Measurements from ENCODE around the gene SYPL1.
"Not testable (repeated sequence)": the region's sequence is repeated elsewhere in the genome, so short reads cannot be mapped to it uniquely, and the experiment has no call there.

Gene SYPL1

DNA sequence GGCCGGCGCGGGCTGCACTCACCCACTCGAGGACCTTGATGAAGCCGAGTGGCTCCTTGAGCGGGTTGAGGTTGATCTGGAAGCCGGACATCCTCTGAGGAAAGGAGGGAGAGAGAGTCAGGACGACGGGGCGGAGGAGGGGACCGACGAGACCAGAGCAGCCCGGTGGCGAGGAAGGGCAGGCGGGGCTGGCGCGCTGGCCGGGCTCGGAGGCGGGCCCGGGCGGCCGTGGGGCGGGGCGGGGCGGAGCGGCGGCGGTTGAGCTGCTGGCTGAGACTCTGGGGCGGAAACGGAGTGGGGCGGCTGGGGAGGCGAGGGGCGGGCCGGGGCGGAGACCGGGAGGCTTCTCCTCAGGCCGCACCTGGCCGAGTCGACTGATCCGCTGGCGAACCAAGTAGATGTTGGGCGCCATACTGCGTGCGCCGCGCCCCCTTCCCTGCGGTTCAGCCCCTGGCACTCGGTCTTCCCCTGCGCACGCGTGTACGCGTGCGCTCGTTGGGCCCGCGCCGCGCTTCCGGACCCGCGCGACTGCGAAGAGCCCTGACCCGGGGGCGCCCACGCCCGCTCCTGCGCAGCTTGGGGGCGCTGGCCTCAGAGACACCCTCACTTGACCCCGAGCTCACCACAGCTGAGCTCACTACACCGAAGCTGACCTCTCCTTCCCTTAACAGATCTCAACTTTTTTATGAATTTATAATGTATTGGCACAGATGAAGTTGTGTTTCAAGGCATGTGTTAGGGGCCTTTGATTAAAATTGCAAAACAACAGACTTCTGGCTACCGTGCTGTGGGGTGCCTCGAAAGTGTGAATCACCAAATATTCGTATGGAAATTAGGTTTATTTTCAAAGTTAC is at the start of gene SYPL1:
Gene SYPL1 (minus strand): TSS at position 195 of the 854 bp plus-strand sequence. CDS start 104 bp downstream, at position 91.
- DNase-seq, result peak; percentile 91 to 92

DNA sequence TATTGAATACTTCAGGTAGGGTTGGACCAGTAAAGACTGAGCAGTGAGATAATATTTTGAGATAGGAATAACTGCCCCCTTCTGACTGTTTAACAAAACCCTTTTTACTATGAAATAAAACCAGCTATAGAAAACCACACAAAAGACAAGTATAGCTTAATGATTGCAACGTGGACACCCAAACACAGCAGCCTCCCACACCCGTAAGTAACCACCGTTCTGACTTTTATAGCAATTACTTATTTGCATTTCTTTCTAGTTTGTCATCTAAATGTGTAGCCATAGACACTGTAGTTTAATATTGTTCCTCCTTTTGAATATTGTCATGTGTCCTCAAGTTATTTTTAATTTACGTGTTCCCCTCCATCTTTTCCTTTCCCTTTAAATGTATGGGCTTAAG is 42.9 kb upstream of the SYPL1 start:
- no peak for DNase-seq

DNA sequence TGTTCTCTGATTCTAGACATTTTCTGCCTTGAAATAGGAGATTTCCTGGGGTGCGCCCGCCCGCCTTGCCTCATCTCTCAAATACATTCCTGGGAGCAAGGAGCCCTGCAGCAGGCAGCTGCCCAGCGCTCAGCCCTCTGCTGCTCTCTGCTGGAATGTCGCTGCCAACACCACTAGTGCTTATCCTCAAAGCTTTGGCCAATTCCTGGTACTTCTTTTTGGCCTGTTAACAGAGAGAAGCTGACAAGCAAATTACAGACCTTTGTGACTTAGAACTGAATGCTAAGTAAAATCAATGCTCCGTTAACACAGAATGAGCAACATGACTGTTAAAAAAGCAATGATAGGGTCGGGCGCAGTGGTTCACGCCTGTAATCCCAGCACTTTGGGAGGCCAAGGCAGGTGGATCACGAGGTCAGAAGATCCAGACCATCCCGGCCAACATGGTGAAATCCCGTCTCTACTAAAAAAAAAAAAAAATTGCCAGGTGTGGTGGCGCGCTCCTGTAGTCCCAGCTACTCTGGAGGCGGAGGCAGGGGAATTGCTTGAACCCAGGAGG is 41.9 kb upstream of the SYPL1 start:
- peak; percentile 59 to 68 for DNase-seq

DNA sequence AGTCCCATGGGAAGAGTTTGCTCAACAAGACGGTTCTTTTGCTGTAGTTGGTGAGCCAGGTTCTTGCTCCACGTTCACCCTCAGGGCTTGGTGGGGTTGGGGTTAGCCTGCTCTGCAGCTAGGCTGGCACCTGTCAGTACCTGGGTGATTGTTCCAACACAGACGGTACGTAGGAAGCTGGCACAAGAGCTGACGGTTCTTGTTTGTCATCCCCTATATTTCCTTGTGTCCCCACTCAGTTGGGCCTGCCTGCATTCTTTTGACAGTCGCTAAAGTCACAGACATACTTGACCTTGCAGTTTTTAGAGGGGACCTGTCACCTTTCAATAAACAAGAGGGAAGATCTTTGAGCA is 40.2 kb upstream of the SYPL1 start:
- no peak for DNase-seq

DNA sequence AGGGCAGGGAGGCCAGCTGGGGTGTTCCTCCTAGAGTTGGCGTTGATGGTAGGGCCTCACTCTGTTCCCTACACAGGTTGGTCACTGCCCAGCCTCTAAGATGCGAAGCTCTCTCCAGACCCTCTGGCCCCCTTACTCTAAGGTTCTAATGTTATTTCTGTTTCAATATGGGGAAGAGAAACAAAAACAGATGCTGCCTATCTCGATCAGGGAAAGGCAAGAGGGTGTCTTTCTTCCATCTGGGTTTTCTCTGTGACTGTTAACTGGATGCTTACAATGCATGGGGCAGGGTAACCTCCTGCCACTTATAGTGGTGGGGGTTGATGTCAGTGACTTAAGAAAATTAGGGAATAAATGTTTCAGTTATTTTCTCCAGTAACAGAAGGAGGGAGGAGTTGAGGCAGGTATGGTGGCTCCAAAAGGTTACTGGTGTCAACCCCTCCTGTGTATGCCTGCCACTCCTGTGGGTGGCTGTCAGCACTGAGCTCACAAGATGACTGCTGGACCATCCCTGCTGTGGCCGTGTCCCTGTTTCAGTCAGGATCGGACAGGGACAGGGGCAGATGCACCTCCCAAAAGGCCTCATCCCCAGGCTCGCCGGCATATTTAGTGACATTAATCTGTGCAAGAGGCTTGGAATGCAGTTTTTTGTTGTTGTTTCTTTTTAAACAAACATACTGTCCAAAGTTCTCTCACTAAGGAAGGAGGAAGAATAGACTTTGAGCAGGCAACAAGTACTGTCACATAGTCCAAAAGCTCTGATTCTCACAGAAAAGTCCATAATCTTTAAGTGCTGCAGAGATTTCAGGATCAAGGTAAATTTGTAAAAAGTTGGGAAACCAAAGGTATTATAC is 39.6 kb upstream of the SYPL1 start:
- DNase-seq, result no peak

DNA sequence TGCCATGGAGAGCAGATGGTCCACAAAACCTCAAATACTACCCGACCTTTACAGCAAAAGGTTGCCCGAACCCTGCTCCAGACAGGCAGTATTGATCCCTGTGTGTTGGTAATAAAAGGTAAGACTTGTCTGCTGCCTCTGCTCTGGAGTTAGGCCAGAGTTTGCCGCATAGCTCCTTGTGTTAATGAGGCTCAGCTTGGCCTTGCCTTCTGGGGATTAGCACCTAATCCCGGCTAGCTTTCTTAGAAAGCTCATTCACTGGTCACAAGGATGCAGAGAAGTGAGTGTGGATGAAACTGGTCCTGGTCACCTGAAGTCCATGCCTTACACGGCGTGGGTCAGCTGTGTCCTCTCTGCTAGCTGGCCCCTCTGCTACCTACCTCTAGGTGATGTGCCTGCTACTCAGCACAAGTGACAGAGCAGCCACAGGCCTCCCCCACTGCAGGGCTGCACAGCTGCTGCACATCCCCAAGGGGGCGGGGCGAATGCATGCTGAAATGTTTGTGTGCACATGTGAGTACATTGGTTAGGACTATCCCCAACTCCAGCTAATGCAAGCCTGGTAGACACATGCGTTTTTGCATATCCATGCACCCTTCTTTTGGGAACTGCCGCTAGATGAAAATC is 31.7 kb upstream of the SYPL1 start:
- no peak for DNase-seq

DNA sequence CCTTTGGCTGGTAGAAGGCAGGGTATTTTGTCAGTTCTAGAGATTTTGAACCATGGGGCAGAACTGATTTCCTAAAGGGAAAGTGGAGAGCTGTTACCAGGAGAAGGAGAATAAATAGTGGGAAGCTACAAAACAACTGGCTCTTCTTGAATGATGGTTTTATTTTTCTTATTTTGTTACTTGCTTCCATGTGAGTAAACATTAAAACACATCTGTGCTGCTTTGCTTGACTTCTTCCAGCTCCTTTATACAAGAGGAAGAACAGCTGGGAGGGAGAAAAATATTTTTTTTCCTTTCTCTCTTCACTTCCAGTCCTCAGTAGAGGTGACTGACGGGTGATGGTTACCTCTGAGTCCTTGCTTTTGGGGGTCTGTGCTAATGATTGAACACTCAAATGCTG is 30.0 kb upstream of the SYPL1 start:
- no peak for DNase-seq

DNA sequence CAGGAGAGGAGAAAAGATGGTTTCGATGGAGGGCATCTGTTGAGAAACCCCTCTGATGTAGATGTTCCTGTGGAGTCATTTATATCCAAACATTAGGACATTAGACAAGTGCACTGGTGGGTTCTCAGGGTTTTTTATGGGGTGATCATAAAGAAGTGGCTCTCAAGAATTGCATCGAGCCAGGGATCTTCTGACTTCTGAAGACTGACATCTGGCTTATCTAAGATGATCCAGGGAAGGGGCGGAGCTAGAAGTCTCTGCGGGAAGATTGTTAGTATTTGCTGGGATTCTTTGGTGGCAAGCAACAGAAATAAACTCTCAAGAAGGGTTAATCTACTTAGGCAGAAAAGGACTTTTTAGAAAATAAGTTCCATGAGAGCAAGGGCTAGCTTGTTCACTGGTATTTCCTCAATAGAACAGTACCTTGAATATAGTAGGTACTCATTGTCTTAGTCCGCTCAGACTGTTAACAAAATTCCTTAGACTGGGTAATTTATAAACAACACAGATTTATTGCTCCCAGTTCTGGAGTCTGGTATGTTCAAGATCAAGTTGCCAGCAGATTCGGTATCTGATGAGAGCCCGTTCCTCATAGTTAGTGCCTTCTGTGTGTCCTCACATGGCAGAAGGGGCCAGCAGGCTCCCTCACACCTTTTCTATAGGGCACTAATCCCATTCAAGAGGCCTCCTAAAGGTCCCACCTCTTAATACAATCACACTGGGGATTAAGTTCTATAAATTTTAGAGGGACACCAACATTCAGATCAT is 28.5 kb upstream of the SYPL1 start:
- no peak for DNase-seq

DNA sequence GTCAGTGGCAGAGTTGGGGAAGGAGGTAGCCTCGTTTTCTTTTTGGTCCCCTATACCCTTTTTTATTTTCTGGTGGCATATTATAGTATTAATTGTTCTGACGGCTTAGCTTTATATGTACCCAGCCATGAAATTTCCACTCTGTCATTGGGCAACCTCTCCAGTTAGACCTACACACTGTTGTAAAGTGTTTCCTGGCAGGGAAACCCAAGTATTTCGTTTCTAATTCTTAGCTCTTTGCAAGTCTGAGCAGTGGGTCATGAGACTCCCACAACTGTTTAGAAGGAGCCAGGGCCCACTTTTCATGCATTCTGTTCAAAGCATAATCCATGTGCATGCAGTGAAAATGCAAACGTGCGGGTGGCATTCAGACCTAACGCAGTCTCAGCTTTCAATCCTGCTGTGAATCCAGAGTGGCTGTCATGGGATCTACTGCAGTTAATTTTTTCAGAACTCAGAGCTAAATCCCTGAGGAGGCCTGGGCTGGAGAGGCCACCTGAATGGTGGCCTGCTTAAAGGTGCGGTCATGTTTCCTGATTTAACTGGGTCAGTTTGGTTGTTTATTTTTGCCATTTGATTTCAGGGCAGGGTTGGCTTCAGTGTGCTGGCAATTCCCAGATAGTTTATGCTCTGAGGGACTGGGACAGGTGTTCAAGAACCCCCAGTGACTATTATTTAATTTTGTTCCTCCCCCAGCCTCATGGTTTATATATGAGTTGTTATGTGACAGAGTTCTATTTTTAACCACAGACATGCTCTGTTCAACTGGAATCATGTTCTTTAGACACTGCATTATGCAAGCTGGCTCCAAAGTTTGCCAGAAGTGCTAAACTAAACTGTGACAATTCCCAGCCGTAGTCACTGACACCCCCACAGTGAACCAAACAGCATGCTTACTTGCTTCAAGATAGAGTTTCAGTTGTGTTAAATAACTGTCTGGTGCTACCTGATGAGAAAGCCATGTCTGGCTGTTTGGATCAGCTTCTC is 27.4 kb upstream of the SYPL1 start:
- DNase-seq, result no peak

DNA sequence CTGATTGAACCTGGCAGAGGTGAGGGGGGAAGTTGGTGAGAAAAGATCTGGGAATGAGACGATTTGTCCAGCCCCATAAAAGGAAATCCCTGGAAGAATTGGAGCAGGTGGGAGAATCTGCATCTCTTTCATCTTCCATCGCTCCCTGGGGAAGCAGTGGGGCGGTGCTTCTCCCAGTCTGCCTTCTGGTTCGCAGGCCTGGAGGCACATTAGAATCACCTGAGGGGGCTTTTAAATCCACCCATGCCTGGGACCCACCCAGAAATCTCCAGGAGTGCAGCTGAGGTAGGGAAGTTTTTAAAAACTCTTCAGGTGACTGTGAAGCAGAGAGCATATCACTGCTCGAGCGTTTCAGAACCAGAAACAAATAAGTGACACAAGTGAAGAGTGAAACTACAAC is 26.7 kb upstream of the SYPL1 start:
- no peak for DNase-seq

DNA sequence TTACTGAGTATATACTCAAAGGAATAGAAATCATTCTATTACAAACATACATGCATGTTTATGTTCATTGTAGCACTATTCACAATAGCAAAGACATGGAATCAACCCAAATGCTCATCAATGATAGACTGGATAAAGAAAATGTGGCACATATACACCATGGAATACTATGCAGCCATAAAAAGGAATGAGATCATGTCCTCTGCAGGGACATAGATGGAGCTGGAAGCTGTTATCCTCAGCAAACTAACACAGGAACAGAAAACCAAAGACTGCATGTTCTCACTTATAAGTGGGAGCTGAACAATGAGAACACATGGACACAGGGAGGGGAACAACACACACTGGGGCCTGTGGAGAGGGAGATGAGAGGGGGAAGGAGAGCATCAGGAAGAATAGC is 26.1 kb upstream of the SYPL1 start:
- DNase-seq, result not testable (repeated sequence)

DNA sequence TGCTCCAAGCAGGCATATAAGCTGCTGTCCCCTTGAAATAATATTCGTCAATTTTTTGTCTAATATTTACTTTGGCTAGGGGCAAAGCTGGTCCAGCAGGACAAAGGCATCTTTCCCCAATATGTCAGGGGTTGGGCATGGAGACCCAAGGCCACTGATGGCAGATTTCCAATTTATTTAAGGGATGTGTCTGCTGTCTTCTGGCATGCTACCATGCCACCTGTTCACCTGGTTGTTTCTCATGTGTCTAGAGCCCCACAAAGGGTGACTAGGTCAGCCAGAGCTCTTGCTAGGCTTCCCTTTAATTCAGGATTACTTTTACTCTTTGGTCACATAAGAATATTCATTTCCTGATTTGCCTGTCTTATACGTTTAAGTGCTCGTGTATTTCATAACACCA is 22.1 kb upstream of the SYPL1 start:
- DNase-seq, result no peak

DNA sequence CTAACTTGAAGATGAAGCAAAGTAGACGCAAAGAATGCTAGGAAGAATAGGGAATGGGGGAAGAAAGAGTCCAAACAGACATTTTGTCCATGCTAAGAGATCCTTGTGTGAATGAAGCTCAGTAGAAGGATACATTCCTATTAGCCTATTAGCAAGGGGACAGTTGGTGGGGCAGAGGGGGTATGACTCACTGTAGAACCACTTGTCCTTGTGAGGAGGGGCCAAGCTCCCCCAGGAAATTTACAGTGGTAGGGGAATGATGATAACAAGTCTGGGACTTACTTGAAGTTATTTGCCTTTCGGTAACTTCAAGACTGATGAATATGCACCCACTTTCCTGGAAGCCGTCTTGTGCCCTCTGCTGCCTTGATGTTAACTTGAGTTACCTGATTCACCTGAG is 17.2 kb upstream of the SYPL1 start:
- DNase-seq, result no peak

DNA sequence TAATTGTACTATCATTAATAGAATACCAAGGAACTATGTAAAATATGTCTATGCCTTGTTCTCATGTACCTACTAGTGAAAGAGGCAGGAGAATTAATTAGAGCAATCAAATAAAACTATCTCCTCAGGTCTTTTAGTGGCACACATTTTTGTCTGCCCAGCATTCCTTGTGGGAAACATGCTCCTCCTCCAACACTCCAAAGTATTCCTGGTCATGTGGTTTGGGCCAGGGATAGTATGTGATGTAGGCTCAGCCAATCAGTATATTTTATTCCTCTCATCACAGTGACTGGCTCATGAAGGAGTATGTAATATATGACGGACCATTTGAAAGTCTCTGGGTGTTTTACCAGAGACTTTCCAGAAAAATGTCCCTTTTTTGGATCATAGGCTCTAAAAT is 16.7 kb upstream of the SYPL1 start:
- DNase-seq, result no peak

DNA sequence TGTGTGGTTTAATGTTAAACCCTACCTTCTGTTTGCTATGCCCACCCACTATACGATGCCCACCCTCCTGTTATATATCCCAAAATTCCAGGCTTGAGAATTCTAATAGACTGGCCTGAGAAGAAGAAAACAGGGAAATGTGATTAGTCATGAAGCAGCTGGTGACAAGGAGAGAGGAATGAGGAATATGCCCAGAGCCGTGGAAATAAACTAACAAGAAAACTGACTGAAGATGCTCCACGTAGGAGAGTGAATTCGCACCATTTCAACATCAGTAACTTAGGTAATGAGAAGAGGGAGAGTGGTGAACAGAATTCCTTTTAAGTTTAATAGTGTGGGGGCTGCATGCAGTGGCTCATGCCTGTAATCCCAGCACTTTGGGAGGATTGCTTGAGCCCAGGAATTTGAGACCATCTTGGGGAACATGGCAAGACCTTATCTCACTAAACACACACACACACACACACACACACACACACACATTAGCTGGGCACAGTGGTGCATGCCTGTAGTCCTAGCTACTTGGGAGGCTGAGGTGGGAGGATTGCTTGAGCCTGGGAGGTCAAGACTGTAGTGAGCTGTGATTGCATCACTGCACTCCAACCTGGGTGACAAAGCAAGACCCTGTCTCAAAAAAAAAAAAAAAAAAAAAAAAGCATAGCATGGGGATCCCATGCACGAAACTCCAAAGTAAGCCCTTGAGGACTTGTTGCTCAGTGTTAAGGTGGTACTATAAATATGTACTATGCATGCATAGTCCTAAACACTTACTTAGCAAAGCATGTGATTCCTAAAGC is 16.1 kb upstream of the SYPL1 start:
- no peak for DNase-seq

DNA sequence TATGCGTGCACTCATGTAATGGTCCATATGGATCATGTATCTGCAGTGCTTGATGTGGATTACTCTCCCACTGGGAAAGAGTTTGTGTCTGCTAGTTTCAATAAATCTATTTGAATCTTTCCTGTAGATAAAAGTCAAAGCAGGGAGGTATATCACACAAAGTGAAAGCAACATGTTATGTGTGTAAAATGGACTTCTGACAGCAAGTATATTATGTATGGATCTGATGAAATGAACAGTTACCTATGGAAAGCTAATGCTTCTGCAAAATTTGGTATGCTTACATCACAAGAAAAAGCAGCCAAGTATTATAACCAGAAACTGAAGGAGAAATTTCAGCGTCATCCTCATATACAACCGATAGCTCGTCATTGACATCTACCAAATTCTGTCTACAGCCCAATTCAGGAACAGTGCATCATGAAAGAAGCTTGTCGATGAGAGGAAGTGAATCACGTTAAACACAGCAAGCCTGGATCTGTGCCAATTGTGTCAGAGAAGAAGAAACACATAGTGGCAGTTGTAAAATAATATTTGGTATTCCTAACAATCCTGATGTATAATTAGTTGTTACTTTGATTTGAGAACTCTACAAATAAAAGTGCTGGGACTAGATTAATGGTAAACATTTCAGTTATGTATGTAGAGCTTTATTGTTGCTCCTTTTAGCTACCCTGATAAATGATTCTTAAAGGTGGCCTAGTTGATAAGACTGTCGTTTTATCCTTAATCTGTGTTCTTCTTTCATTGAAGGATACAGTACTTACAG is 14.2 kb upstream of the SYPL1 start:
- no peak for DNase-seq

DNA sequence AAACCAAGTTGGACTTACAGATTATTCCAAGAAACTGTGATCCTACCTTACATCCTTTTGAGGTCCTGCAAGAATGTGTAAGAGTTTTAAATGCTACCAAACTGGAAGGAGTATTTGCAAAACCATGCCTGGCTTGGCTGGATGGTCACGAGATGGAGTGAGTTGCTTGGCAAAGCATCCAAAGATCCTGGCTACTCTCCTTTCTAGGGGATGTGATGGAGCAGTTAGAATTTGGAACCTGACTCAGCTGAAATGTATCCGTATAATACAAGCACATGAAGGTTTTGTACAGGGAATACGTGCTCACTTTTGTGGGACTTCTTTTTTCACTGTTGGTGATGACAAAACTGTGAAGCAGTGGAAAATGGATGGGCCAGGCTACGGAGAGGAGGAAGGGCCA is 13.3 kb upstream of the SYPL1 start:
- no peak for DNase-seq

DNA sequence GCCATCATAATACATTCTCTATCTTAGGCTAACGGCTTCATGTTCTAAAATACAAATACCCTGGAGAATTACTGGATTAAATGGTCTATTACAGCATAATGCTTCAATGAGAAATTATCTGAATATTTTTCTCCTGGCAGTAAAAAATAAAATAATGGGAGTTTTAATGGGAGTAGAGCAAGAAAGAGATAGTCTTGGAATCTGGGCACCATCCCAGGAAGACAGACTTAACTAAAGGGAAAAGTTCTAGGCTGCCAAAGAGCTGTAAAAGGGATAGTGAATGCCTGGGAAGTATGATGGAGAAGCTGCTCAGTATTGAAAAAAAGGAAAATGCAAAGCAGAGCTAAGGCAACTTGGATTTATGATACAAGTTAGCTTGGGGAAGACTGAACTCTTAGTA is 12.1 kb upstream of the SYPL1 start:
- no peak for DNase-seq

DNA sequence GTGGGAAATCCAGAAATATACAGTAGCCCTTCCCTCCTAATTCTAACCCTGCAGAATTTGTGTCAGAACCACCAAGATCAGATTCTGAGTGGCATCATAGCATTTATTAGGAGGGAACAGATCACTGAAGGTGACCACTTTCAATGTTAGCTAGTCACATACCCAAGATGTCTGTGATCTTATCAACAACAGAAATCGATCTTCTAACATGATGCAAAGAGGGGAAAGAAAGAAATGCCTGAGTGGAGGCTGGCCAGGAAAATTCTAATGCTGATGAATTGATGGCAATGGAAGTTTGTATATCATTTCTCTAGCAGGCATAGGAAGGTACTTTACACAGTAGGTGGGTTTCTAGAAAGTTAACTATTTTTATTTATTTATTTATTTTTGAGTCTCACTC is 10.6 kb upstream of the SYPL1 start:
- no peak for DNase-seq

All from NCI-H1930 (cell line).